H1 (cell line): ENCODE measurements around the gene STAT3. TPM values are rescaled to one million over a fixed set of nuclear protein-coding genes. Genes with fewer than 3 reads are reported as not detected.

ENCODE experiments used
- CTCF ChIA-PET: fragments of 300-600 bp; sonication (Branson Sonifier 250); formaldehyde crosslinking; loops from one replicate; lab custom pipeline; 2021; ENCODE audit not compliant: partially characterized antibody; lab: Charles Lee
- POLR2A ChIA-PET: fragments of 300-600 bp; sonication (Branson Sonifier 250); formaldehyde crosslinking; loops from one replicate; lab custom pipeline; 2021; ENCODE audit warnings: inconsistent platforms; ENCODE audit not compliant: partially characterized antibody; lab: Charles Lee
- DNase-seq, 2 experiments: peaks; one replicate each; pipeline versions ENCODE4 v3.0.0 to v3.0.0-alpha.2; 2010 to 2022; ENCODE audit warnings: low spot score in 2 of 2, low read depth in 1 of 2, mixed read lengths in 1 of 2
- FAIRE-seq: peaks from 2 replicates; lab custom pipeline; 2011; peaks lifted over from hg19 to GRCh38; lab: Jason Lieb, UNC
- H2AFZ ChIP-seq: 2 replicates; pipeline ENCODE4 v1.8.1; 2012; ENCODE audit warnings: low read length, inconsistent platforms
- H2AK5ac ChIP-seq: 2 replicates; pipeline ENCODE4 v1.6.1; 2013; ENCODE audit warnings: low read depth, low read length
- H2BK120ac ChIP-seq: replicated peaks from 2 replicates; pipeline ENCODE3; 2013; ENCODE audit warnings: low read depth, low read length, inconsistent platforms
- H2BK12ac ChIP-seq: 2 replicates; pipeline ENCODE4 v1.6.1; 2013; ENCODE audit warnings: low read depth, low read length
- H2BK15ac ChIP-seq: 2 replicates; pipeline ENCODE4 v1.6.1; 2013; ENCODE audit warnings: low read length
- H2BK20ac ChIP-seq: 2 replicates; pipeline ENCODE4 v1.6.1; 2013; ENCODE audit warnings: low read length
- H2BK5ac ChIP-seq: 2 replicates; pipeline ENCODE4 v1.6.1; 2013; ENCODE audit warnings: low read depth, low read length
- H3K14ac ChIP-seq: 2 replicates; pipeline ENCODE4 v1.6.1; 2013; ENCODE audit warnings: inconsistent platforms; ENCODE audit not compliant: insufficient read length
- H3K18ac ChIP-seq: 2 replicates; pipeline ENCODE4 v1.6.1; 2013; ENCODE audit warnings: low read length; ENCODE audit errors: extremely low read depth
- H3K23ac ChIP-seq: 2 replicates; pipeline ENCODE4 v1.6.1; 2013; ENCODE audit warnings: inconsistent platforms; ENCODE audit not compliant: insufficient read length
- H3K23me2 ChIP-seq: 2 replicates; pipeline ENCODE4 v1.6.1; 2013; ENCODE audit warnings: low read depth, low read length
- H3K27ac ChIP-seq: 2 replicates; pipeline ENCODE4 v1.6.1; 2011; ENCODE audit warnings: low read depth, low read length, inconsistent platforms
- H3K27me3 ChIP-seq, 4 experiments: replicated peaks in 1 of 4; 1 replicate in 1 of 4; 2 replicates in 3 of 4; pipeline versions ENCODE4 v1.6.1 to v1.8.1; 2011 to 2013; ENCODE audit warnings: low read length in 3 of 4, mild to moderate bottlenecking in 3 of 4, inconsistent platforms in 2 of 4, mixed read lengths in 2 of 4, moderate library complexity in 1 of 4; ENCODE audit not compliant: control insufficient read depth in 3 of 4, insufficient read depth in 3 of 4; ENCODE audit errors: extremely low read depth in 1 of 4
- H3K36me3 ChIP-seq, 4 experiments: 2 replicates each; pipeline versions ENCODE4 v1.6.1 to v1.8.1; 2011 to 2013; ENCODE audit warnings: mild to moderate bottlenecking in 4 of 4, low read length in 3 of 4, moderate library complexity in 2 of 4, control low read depth in 1 of 4, inconsistent platforms in 1 of 4; ENCODE audit not compliant: insufficient read depth in 4 of 4, control insufficient read depth in 2 of 4
- H3K4ac ChIP-seq: replicated peaks from 2 replicates; pipeline ENCODE3; 2013; ENCODE audit warnings: low read length, low read depth, mixed read lengths, inconsistent platforms; ENCODE audit not compliant: insufficient read length
- H3K4me1 ChIP-seq, 4 experiments: replicated peaks in 1 of 4; 1 replicate in 1 of 4; 2 replicates in 3 of 4; pipeline versions ENCODE4 v1.6.1 to v1.8.1; 2011 to 2013; ENCODE audit warnings: low read length in 3 of 4, inconsistent platforms in 2 of 4, mixed read lengths in 1 of 4; ENCODE audit not compliant: insufficient read depth in 4 of 4, control insufficient read depth in 3 of 4
- H3K4me2 ChIP-seq, 2 experiments: 2 replicates each; pipeline versions ENCODE4 v1.6.1 to v1.8.1; 2011 to 2013; ENCODE audit warnings: low read depth in 2 of 2, low read length in 2 of 2, control low read depth in 1 of 2, inconsistent platforms in 1 of 2, mild to moderate bottlenecking in 1 of 2; ENCODE audit not compliant: insufficient read depth in 1 of 2
- H3K4me3 ChIP-seq, 4 experiments: fragments of 200-600, 300-600 bp in 1 of 4; sonication (generic), shearing (Covaris generic), sonication (Bioruptor Twin) in 1 of 4; 2 replicates each; pipeline versions ENCODE4 v1.5.1 to v1.8.1; 2011 to 2016; ENCODE audit warnings: low read length in 4 of 4, low read depth in 3 of 4, control low read depth in 2 of 4, inconsistent platforms in 2 of 4, mild to moderate bottlenecking in 2 of 4, mixed read lengths in 1 of 4, moderate library complexity in 1 of 4; ENCODE audit not compliant: insufficient read depth in 2 of 4; ENCODE audit errors: extremely low read depth in 1 of 4
- H3K56ac ChIP-seq: replicated peaks from 2 replicates; pipeline ENCODE3; 2013; ENCODE audit warnings: low read depth, mild to moderate bottlenecking, mixed read lengths, low read length, inconsistent platforms; ENCODE audit not compliant: insufficient read length
- H3K79me1 ChIP-seq: 2 replicates; pipeline ENCODE4 v1.6.1; 2013; ENCODE audit warnings: low read depth, low read length, control low read depth
- H3K79me2 ChIP-seq, 2 experiments: 2 replicates each; pipeline versions ENCODE4 v1.6.1 to v1.8.1; 2012 to 2013; ENCODE audit warnings: low read length in 2 of 2, mild to moderate bottlenecking in 2 of 2, inconsistent platforms in 1 of 2; ENCODE audit not compliant: insufficient read depth in 2 of 2, control insufficient read depth in 1 of 2
- H3K9ac ChIP-seq, 4 experiments: replicated peaks in 1 of 4; 1 replicate in 1 of 4; 2 replicates in 3 of 4; pipeline versions ENCODE4 v1.6.1 to v1.8.1; 2011 to 2013; ENCODE audit warnings: low read depth in 3 of 4, low read length in 3 of 4, control low read depth in 2 of 4, mild to moderate bottlenecking in 2 of 4, moderate library complexity in 2 of 4, inconsistent platforms in 1 of 4; ENCODE audit errors: extremely low read depth in 1 of 4
- H3K9me3 ChIP-seq, 2 experiments: 2 replicates each; pipeline versions ENCODE4 v1.6.1 to v1.8.1; 2012 to 2013; ENCODE audit warnings: mild to moderate bottlenecking in 2 of 2, moderate library complexity in 2 of 2, control low read depth in 1 of 2, inconsistent platforms in 1 of 2, low read depth in 1 of 2, low read length in 1 of 2, mixed read lengths in 1 of 2; ENCODE audit not compliant: insufficient read depth in 2 of 2
- H4K20me1 ChIP-seq, 2 experiments: replicated peaks in 1 of 2; 2 replicates each; pipeline versions ENCODE3 to v1.8.1; 2011 to 2013; ENCODE audit warnings: inconsistent platforms in 2 of 2, low read length in 2 of 2, mild to moderate bottlenecking in 1 of 2; ENCODE audit not compliant: insufficient read depth in 2 of 2, control insufficient read depth in 1 of 2
- H4K5ac ChIP-seq: 2 replicates; pipeline ENCODE4 v1.6.1; 2013; ENCODE audit warnings: low read length, low read depth, mixed read lengths, inconsistent platforms; ENCODE audit not compliant: insufficient read length
- H4K8ac ChIP-seq: 2 replicates; pipeline ENCODE4 v1.8.0; 2013; ENCODE audit warnings: mild to moderate bottlenecking, moderate library complexity, low read length, inconsistent platforms; ENCODE audit not compliant: insufficient read depth; ENCODE audit errors: extremely low read depth
- H4K91ac ChIP-seq: replicated peaks from 2 replicates; pipeline ENCODE3; 2013; ENCODE audit warnings: low read length, mixed read lengths, inconsistent platforms; ENCODE audit not compliant: insufficient read length
- ATF2 ChIP-seq: IDR thresholded peaks from 2 replicates; pipeline ENCODE4 v1.6.1; 2012; ENCODE audit warnings: low read length, inconsistent platforms
- CBX5 ChIP-seq: fragments of 300-800, 300-1000 bp; sonication (generic); IDR thresholded peaks from 2 replicates; pipeline ENCODE4 v1.7.1; 2016; ENCODE audit warnings: antibody characterized with exemption, low read length, low read depth
- E2F6 ChIP-seq: IDR thresholded peaks from 2 replicates; pipeline ENCODE4 v1.6.1; 2012; ENCODE audit warnings: inconsistent platforms
- GABPA ChIP-seq: IDR thresholded peaks from 2 replicates; pipeline ENCODE4 v1.6.1; 2011; ENCODE audit warnings: mild to moderate bottlenecking, low read length, moderate library complexity, borderline replicate concordance; ENCODE audit not compliant: insufficient read depth
- JUND ChIP-seq: IDR thresholded peaks from 2 replicates; pipeline ENCODE4 v1.6.1; 2011; ENCODE audit warnings: mild to moderate bottlenecking, improper control_type of control experiment, low read length
- NANOG ChIP-seq: IDR thresholded peaks from 2 replicates; pipeline ENCODE4 v1.6.1; 2011; ENCODE audit warnings: low read length, low read depth, mild to moderate bottlenecking, inconsistent platforms; ENCODE audit not compliant: insufficient read depth, poor library complexity, severe bottlenecking
- SAP30 ChIP-seq: fragments of 300-600 bp; sonication (generic); IDR thresholded peaks from 2 replicates; pipeline ENCODE4 v1.7.1; 2012; ENCODE audit warnings: low read length, moderate library complexity, mild to moderate bottlenecking, inconsistent platforms; ENCODE audit not compliant: insufficient read depth, insufficient replicate concordance
- TAF1 ChIP-seq: IDR thresholded peaks from 2 replicates; pipeline ENCODE4 v1.6.1; 2011; ENCODE audit warnings: mild to moderate bottlenecking, low read depth, low read length
- YY1 ChIP-seq: IDR thresholded peaks from 2 replicates; pipeline ENCODE4 v1.6.1; 2011; ENCODE audit warnings: low read depth, mild to moderate bottlenecking, low read length
- ZNF274 ChIP-seq: IDR thresholded peaks from 2 replicates; pipeline ENCODE4 v1.7.0; 2012; ENCODE audit warnings: low read length, borderline replicate concordance; ENCODE audit errors: extremely low read depth
- WGBS, 2 experiments: shearing (Covaris generic) in 1 of 2; methylation state at CpG; one replicate each; pipeline versions ENCODE4 v1.1.6 to v1.1.7; 2013 to 2015; ENCODE audit warnings: low lambda C conversion rate in 2 of 2, mixed read lengths in 2 of 2, inconsistent platforms in 1 of 2, low coverage in 1 of 2, missing lambda C conversion rate in 1 of 2; ENCODE audit not compliant: insufficient replicate concordance in 2 of 2, insufficient coverage in 1 of 2, insufficient read length in 1 of 2; ENCODE audit errors: extremely low coverage in 1 of 2, missing lambda C conversion rate in 1 of 2; 5-methylcytosine and 5-hydroxymethylcytosine counted together
- polyA plus RNA-seq, 7 experiments: library from polyadenylated mRNA; depleted of rRNA in 3 of 7; stranded (reverse) in 5 of 7; unstranded in 2 of 7; fragments of >200 nt in 5 of 7; fragments of 200-250 nt in 2 of 7; gene quantifications; 1 replicate in 5 of 7; 2 replicates in 1 of 7; 4 replicates in 1 of 7; pipeline versions ENCODE4 v1.2.1 to v1.2.3, GENCODE V29; 2011 to 2013; ENCODE audit warnings: missing spikeins in 2 of 7, mixed read lengths in 2 of 7
- total RNA-seq: library from RNA; stranded (reverse); fragmentation: NEBNext Ultra II Directional; extraction: Animal tissue kit (Norgen Biotek cat#: 25700); gene quantifications from 2 replicates; pipeline ENCODE4 v1.2.1, GENCODE V29; 2021

The STAT3 gene
- total and polyA plus RNA-seq, 2 of the 8 experiments (the other 6 are each of a cell fraction or from before 2014, with no cell fraction given), result 38.4 to 94.1 TPM

GRCh38 chr17:42323268-42323773 is 64.9 kb downstream of the STAT3 start:
- ChIA-PET POLR2A (interaction anchor here (0.6 to 2.4 kb wide), 5 partner anchors 79 to 635 kb away, joined by 3 to 9 read pairs (median 3); no protein-coding TSS in a partner anchor), CTCF (interaction anchor here (0.8 to 24.6 kb wide), 11 partner anchors 11 to 195 kb away, joined by 3 to 542 read pairs (median 7); no protein-coding TSS in a partner anchor)
- Histone ChIP-seq H3K36me3 (peaks cover 15 to 45% (median 39%) of the 10 kb centered on the region in 4 experiments), H2BK20ac (no peak overlapping the region), H3K4me1 (peaks cover 0 to 9% (median 2%) of the 10 kb centered on the region in 4 experiments; a peak in 3 of 7 replicates), H3K4ac (no peak overlapping the region), H3K4me3 (no peak overlapping the region), H3K14ac (no peak overlapping the region), H4K8ac (no peak overlapping the region), H2BK120ac (no peak overlapping the region), H3K79me2 (no peaks in the 10 kb centered on the region), H3K79me1 (no peaks in the 10 kb centered on the region; the same call in 1 of the 2 replicates), H3K23ac (no peak overlapping the region), H3K4me2 (no peak overlapping the region), H2AFZ (no peak overlapping the region), H4K91ac (no peak overlapping the region), H3K27me3 (no peaks in the 10 kb centered on the region), H2BK5ac (no peak overlapping the region), H2AK5ac (no peak overlapping the region), H3K23me2 (no peaks in the 10 kb centered on the region), H3K9me3 (no peaks in the 10 kb centered on the region), H4K20me1 (peaks cover 0 to 4% of the 10 kb centered on the region in 2 experiments), H3K56ac (no peak overlapping the region), H3K18ac (no peak overlapping the region; the same call in 1 of the 2 replicates), H3K27ac (no peak overlapping the region), H2BK12ac (no peak overlapping the region), H4K5ac (no peak overlapping the region), H3K9ac (no peak overlapping the region), H2BK15ac (no peak overlapping the region)
- 95% methylated on average over 5 of the region's 5 CpGs; no CpG with 5 or more reads in 1 of the 2 experiments for WGBS, 2 experiments
- FAIRE-seq (no peak), DNase-seq (no peak)
- TF ChIP-seq GABPA, result no peak
- TF ChIP-seq ZNF274, result no peak
- TF ChIP-seq YY1, result no peak
- no peak for TF ChIP-seq SAP30
- TF ChIP-seq ATF2, result no peak
- TF ChIP-seq JUND, result no peak
- no peak for TF ChIP-seq E2F6
- no peak for TF ChIP-seq NANOG
- no peak for TF ChIP-seq TAF1
- no peak for TF ChIP-seq CBX5
